Heart right ventricle (tissue), 16 donors: Measurements from ENCODE around the gene LMO7. TPM values are rescaled to one million over a fixed set of nuclear protein-coding genes. Genes with fewer than 3 reads are reported as not detected.

Experiments
- ATAC-seq, 8 donors: fragments of 200-7000 bp; cut with Tn5 transposase; one replicate each; pipeline ENCODE4 v1.9.1; 2020; ENCODE audit warnings: mild to moderate bottlenecking in 8 of 8, moderate library complexity in 8 of 8, moderate number of reproducible peaks in 1 of 8
- DNase-seq, 2 donors: peaks; one replicate each; pipeline ENCODE4 v3.0.0-alpha.2; 2020
- H3K27ac ChIP-seq, 10 donors: fragments of 200-600 bp; sonication (generic) in 2 of 10; one replicate each; pipeline versions ENCODE4 v1.5.0 to v1.8.0; 2020 to 2022; ENCODE audit warnings: mild to moderate bottlenecking in 3 of 10
- H3K27me3 ChIP-seq, 7 donors: fragments of 200-600 bp; one replicate each; pipeline ENCODE4 v1.8.0; 2021 to 2022; ENCODE audit warnings: mild to moderate bottlenecking in 2 of 7
- H3K36me3 ChIP-seq, 9 donors: fragments of 200-600 bp; sonication (generic) in 1 of 9; one replicate each; pipeline versions ENCODE4 v1.5.0 to v1.8.0; 2020 to 2022; ENCODE audit warnings: mild to moderate bottlenecking in 2 of 9
- H3K4me1 ChIP-seq, 9 donors: fragments of 200-600 bp; sonication (generic) in 1 of 9; one replicate each; pipeline versions ENCODE4 v1.5.0 to v1.8.0; 2020 to 2022; ENCODE audit warnings: mild to moderate bottlenecking in 4 of 9
- H3K4me3 ChIP-seq, 10 donors: fragments of 200-600 bp; sonication (generic) in 2 of 10; one replicate each; pipeline versions ENCODE4 v1.5.0 to v1.8.0; 2020 to 2022; ENCODE audit warnings: mild to moderate bottlenecking in 7 of 10, moderate library complexity in 2 of 10
- H3K9me3 ChIP-seq, 11 donors: fragments of 200-600 bp in 10 of 11; sonication (generic) in 2 of 11; one replicate each; pipeline versions ENCODE4 v1.5.0 to v1.8.0; 2013 to 2022; ENCODE audit warnings: mild to moderate bottlenecking in 2 of 11, control low read depth in 1 of 11, moderate library complexity in 1 of 11
- WGBS, 2 donors: extraction: QIAGEN DNeasy Blood & Tissue Kit; methylation state at CpG; one replicate each; pipeline ENCODE4 v1.1.7; 2013; ENCODE audit warnings: inconsistent platforms in 1 of 2; 5-methylcytosine and 5-hydroxymethylcytosine counted together
- intact Hi-C, 10 donors: fragments of 100-400 bp; cut with DNase I; formaldehyde crosslinking; loops; one replicate each; pipeline versions ENCODE4 v1.11.1 to v1.14.2; 2022
- polyA plus RNA-seq, 2 donors: library from polyadenylated mRNA; stranded (reverse); fragments of 200-250 nt; gene quantifications; one replicate each; pipeline ENCODE4 v1.2.3, GENCODE V29; 2013
- total RNA-seq, 10 donors: library from RNA; stranded (reverse); fragmentation: NEBNext Ultra II Directional in 3 of 10; extraction: Animal tissue kit (Norgen Biotek cat#: 25700) in 3 of 10; gene quantifications; one replicate each; pipeline versions ENCODE4 v1.2.1 to v1.2.4, GENCODE V29; 2021 to 2023
- TF ChIP-seq, protein P1 (sequence below), 9 donors: fragments of 200-600 bp; sonication (generic) in 2 of 9; IDR thresholded peaks; one replicate each; pipeline versions ENCODE4 v1.5.0 to v1.8.0; 2021 to 2022; ENCODE audit warnings: antibody characterized with exemption in 9 of 9, mild to moderate bottlenecking in 5 of 9, moderate library complexity in 1 of 9
- donor health status: Arrhythmogenic right ventricular cardiomyopathy.
- donor health status: ischemic (EF 13 %, LVEDD 7.1; RV severe dilation, severe dysfunction).
- donor health status: healthy with polysubstance abuse.
- donor health status: DM: no; HTN: yes; CAD: no.
- donor health status: DM: no; HTN: no; CAD: no.
- donor health status: ischemic (EF 25% LVEDD 6.9; RV normal size, moderate dysfunction).
- donor health status: ischemic (EF 25% LVEDD 5.7; RV mildly dilated, moderate dysfunction).
- donor health status: healthy.
- donor health status: DM: yes; HTN: yes; CAD: no.
- donor health status: Ischemic cardiomyopathy.
- donor health status: ischemic (EF 35%, LVEDD 5.7; RV mildly dilated, moderate dysfunction).
- donor health status: nonischemic (EF 11% LVEDD 7.7; RV severe dilation, severe dysfunction).
- donor health status: DM: yes; HTN: yes; CAD: no.
- donor health status: PGD.
- donor health status: ischemic (EF 29% LVEDD 5.4; RV normal size, mild dysfunction).
- donor health status: nonischemic (EF 23%, LVEDD 6.1; RV moderate dilation, normal function).

LMO7 gene
- total and polyA plus RNA-seq, 12 donors: 147 to 600 (median 504) TPM

DNA sequence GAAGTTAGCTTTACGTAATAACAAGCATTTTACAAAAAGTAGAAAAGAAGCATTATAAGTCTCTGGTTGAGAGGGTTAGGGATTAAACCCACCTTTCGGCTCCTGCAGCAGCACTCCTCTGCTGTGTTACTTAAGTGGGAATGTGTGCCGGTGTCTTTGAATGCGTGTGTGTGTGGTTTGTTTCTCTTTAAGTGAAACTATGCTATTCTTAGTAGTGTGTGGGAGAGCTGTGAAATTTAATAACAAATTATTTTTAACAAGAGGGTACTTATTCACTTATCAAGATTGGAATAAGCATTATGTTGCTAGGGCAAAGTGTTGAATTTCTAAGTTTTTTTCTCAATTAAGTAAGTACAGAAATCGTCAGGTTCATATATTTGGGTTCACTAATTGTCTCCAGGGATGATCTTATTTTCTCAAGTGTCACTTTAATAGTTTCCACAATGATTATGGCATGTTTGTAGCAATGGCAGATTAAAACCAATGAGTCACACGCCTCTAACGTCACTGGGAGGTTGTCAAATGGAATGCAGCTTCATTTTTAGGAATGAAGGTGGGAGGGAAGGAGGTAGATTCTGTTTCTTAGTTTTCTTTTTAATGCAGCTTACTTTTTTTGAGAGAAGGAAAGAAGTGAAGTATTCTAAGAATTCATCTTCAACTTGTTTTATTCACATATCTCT is 151.3 kb downstream of the LMO7 start:
- WGBS, 2 donors: 53 to 63% methylated on average over 7 of the region's 7 CpGs
- DNase-seq: no peak
- ATAC-seq: peak in 4 of 8 donors; percentile 29 to 48 (median 42)
- H3K4me3 ChIP-seq: peak overlapping the region in 4 of 10 donors; percentile 3 to 11 (median 4)
- intact Hi-C loops: no loop called here
- H3K4me1 ChIP-seq: peaks cover 12 to 77% (median 45%) of the 10 kb centered on the region in 9 donors
- TF ChIP-seq, protein P1, sequence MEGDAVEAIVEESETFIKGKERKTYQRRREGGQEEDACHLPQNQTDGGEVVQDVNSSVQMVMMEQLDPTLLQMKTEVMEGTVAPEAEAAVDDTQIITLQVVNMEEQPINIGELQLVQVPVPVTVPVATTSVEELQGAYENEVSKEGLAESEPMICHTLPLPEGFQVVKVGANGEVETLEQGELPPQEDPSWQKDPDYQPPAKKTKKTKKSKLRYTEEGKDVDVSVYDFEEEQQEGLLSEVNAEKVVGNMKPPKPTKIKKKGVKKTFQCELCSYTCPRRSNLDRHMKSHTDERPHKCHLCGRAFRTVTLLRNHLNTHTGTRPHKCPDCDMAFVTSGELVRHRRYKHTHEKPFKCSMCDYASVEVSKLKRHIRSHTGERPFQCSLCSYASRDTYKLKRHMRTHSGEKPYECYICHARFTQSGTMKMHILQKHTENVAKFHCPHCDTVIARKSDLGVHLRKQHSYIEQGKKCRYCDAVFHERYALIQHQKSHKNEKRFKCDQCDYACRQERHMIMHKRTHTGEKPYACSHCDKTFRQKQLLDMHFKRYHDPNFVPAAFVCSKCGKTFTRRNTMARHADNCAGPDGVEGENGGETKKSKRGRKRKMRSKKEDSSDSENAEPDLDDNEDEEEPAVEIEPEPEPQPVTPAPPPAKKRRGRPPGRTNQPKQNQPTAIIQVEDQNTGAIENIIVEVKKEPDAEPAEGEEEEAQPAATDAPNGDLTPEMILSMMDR (IDR thresholded peaks at IDR 0.05): no peak
- H3K27me3 ChIP-seq: no peaks in the 10 kb centered on the region
- H3K27ac ChIP-seq: peak overlapping the region in 8 of 10 donors; percentile 7 to 86 (median 74)
- peaks cover 0 to 7% (median 0%) of the 10 kb centered on the region in 11 donors for H3K9me3 ChIP-seq
- H3K36me3 ChIP-seq: no peaks in the 10 kb centered on the region

DNA sequence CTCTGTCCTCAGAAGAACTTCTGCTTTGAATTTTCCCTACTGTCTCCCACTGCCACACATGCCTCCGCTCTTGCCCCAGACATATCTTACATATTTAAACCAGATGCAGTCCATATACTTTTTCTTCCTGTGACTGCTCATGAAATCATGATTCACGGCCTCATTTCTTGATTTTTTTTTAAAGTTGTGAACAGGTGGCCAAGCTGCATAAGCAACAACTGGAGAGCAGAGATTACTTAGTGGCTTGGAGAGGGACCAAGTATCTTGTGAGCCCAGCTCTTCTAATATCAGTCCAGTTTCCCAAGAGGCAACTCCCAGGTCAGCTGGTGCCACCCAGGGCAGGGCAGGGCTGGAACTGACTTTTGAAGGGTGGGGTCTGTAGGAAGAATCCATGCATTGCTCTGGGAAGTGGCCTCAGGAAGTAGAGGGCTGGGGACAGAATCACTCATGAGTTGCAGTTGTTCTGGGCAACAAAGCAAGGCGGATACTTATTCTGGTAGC is 152.4 kb downstream of the LMO7 start:
- Histone ChIP-seq H3K9me3 (no peaks in the 10 kb centered on the region), H3K4me3 (no peak overlapping the region), H3K27ac (peak overlapping the region in 9 of 10 donors; percentile 57 to 86 (median 72)), H3K27me3 (no peaks in the 10 kb centered on the region), H3K36me3 (no peaks in the 10 kb centered on the region), H3K4me1 (peaks cover 10 to 79% (median 45%) of the 10 kb centered on the region in 9 donors)
- TF ChIP-seq, protein P1 (IDR thresholded peaks at IDR 0.05): no peak
- WGBS, 2 donors: 33 to 34% methylated on average over 3 of the region's 3 CpGs
- peak; percentile 49 to 80 (median 74) for ATAC-seq
- intact Hi-C loops: no loop called here
- peak; percentile 33 to 34 for DNase-seq

DNA sequence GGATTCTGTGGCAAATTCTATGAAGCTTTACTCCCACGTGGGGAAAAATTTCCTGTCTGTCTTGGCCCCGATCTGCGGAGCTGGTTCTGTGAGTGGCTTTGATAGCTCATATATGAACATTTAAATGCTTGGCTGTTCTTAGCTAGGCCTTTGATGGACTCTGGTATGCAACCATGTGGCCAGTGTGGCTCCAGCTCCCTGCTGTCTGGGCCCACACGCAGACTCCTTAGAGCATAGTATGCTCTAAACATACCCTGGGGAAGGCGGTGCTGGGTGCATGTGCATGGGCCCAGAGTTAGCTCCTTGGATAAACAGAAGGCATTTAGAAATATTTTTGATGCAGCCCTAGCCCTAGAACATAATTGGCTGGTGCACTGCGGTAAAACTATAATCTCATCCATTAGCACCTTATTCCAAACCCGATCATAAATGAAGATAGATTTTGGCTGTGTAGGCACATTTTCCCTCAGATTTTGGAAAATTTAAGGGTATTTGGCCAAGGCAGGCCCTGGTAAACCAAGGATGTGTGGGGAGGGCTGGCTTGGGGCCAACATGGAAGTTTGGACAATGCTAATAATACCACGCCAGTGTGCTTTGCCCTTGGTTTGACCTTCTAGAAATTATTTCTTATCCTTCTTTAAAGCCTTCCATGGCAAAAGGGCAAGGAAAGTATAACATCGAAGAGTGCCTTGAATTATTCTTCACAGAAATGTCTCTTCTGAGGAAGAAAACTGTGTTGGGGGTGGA is 153.5 kb downstream of the LMO7 start:
- 47 to 48% methylated on average over 9 of the region's 9 CpGs for WGBS, 2 donors
- Histone ChIP-seq H3K4me3 (no peak overlapping the region), H3K36me3 (no peaks in the 10 kb centered on the region), H3K4me1 (peaks cover 9 to 68% (median 37%) of the 10 kb centered on the region in 9 donors), H3K27me3 (no peaks in the 10 kb centered on the region), H3K27ac (peak overlapping the region; percentile 2 to 86 (median 72)), H3K9me3 (no peaks in the 10 kb centered on the region)
- TF ChIP-seq, protein P1 (IDR thresholded peaks at IDR 0.05): no peak
- intact Hi-C loops: no loop called here
- no peak for DNase-seq
- peak; percentile 30 to 77 (median 48) for ATAC-seq

DNA sequence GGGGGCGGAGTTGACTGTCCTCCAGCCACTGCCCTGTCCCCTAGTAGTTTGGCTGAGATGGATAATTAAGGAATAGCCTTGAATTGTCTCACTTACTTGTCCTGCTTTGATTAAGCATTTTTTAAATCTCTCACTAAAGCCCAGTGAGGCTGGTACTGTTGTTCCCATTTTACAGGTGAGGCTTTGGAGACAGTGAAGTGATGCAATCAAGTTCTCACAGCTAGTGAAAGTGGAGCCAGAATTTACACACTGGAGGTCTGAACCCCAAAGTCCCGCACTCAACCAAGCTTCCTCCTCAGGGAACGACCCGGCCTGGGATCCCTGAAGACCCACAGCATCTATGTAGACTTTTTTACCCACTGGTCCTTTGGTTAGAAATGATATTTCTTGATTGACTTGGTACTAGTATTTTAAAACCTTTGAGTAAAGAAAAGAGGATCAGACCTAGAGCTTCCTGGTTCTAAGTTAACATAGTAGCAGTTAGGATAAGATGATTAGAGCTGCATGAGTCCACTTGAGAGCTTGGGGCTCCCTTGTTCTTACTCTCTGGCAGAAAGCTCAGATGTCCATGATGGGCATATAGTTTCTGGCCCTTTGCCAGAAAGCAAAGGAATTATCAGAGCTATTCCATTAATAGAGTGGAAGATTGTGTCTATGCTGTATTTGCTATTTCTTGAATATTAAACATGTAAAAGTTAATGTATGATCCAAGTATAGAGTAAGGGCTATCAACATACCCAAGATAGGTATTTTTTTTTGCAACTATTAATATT is 154.3 kb downstream of the LMO7 start:
- TF ChIP-seq, protein P1 (IDR thresholded peaks at IDR 0.05): no peak
- intact Hi-C loops: no loop called here
- Histone ChIP-seq H3K9me3 (no peaks in the 10 kb centered on the region), H3K27ac (peak overlapping the region in 9 of 10 donors; percentile 57 to 86 (median 72)), H3K27me3 (no peaks in the 10 kb centered on the region), H3K4me1 (peaks cover 9 to 66% (median 30%) of the 10 kb centered on the region in 9 donors), H3K36me3 (no peaks in the 10 kb centered on the region), H3K4me3 (no peak overlapping the region)
- WGBS, 2 donors: 95 to 99% methylated on average over 4 of the region's 4 CpGs
- no peak for ATAC-seq
- DNase-seq: no peak
